Measurements from ENCODE around the gene HIF3A. TPM values are rescaled to one million over a fixed set of nuclear protein-coding genes. Genes with fewer than 3 reads are reported as not detected.
A peak's percentile ranks its signal among the peaks of the same experiment; 100 is the strongest.

The HIF3A gene
- total and polyA plus RNA-seq, 2 donors (not counting 3 experiments of a cell fraction or from before 2014, with no cell fraction given) = 8.1 to 8.5 TPM

GRCh38 chr19:46371371-46371901 is 74.6 kb downstream of the HIF3A start:
- Histone ChIP-seq H3K9me1 (replicated peaks; ENCODE audit: control insufficient read depth, extremely low read depth, insufficient read depth, low read length) (no peaks in the 10 kb centered on the region), H3K4me1 (ENCODE audit: control insufficient read depth, extremely low read depth, insufficient read depth, low read length) (peaks cover 34% of the 10 kb centered on the region), H3K36me3 (ENCODE audit: control insufficient read depth in 2 of 2, extremely low read depth in 1 of 2, insufficient read depth in 2 of 2, low read length in 2 of 2) (peaks cover 8 to 24% of the 10 kb centered on the region in 2 experiments), H4K20me1 (replicated peaks; ENCODE audit: control insufficient read depth, extremely low read depth, insufficient read depth, low read length) (no peaks in the 10 kb centered on the region), H3K27ac (ENCODE audit: insufficient read depth, low read depth, low read length) (peak overlapping the region; percentile 79), H3K9ac (replicated peaks; ENCODE audit: extremely low read depth, insufficient read depth, low read length) (no peak overlapping the region), H3K4me3 (replicated peaks in 1 of 3; ENCODE audit: insufficient read depth in 1 of 3, low read depth in 1 of 3, low read length in 3 of 3) (no peak overlapping the region), H3K79me2 (ENCODE audit: control insufficient read depth, insufficient read depth, low read length) (peaks cover 57% of the 10 kb centered on the region), H3K27me3 (ENCODE audit: control insufficient read depth in 2 of 2, insufficient read depth in 2 of 2, low read length in 2 of 2) (no peaks in the 10 kb centered on the region), H3K4me2 (ENCODE audit: insufficient read depth, low read length) (no peak overlapping the region), H2AFZ (ENCODE audit: low read depth, low read length) (no peak overlapping the region), H3K9me3 (replicated peaks; ENCODE audit: control insufficient read depth, insufficient read depth, low read length) (no peaks in the 10 kb centered on the region)
- peak; percentile 52 for DNase-seq (ENCODE audit: low read depth, low spot score)
- POLR2A ChIA-PET = interaction anchor here (0.5 kb wide), 1 partner anchor 8 kb away, joined by 3 read pairs; no protein-coding TSS in a partner anchor
- dilution Hi-C loops (cut with MboI; ENCODE audit: extremely low pct_ligation_motif_present, low sequenced_read_pairs) = no loop called here
- CTCF ChIA-PET = interaction anchor here (1.1 to 4.5 kb wide), 4 partner anchors 12 to 91 kb away, joined by 3 to 37 read pairs (median 4); no protein-coding TSS in a partner anchor
- no peak for TF ChIP-seq MYC (IDR thresholded peaks at IDR 0.05; ENCODE audit: low read depth, low read length)
- TF ChIP-seq, protein P1, sequence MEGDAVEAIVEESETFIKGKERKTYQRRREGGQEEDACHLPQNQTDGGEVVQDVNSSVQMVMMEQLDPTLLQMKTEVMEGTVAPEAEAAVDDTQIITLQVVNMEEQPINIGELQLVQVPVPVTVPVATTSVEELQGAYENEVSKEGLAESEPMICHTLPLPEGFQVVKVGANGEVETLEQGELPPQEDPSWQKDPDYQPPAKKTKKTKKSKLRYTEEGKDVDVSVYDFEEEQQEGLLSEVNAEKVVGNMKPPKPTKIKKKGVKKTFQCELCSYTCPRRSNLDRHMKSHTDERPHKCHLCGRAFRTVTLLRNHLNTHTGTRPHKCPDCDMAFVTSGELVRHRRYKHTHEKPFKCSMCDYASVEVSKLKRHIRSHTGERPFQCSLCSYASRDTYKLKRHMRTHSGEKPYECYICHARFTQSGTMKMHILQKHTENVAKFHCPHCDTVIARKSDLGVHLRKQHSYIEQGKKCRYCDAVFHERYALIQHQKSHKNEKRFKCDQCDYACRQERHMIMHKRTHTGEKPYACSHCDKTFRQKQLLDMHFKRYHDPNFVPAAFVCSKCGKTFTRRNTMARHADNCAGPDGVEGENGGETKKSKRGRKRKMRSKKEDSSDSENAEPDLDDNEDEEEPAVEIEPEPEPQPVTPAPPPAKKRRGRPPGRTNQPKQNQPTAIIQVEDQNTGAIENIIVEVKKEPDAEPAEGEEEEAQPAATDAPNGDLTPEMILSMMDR (IDR thresholded peaks at IDR 0.05; ENCODE audit: extremely low read depth in 1 of 2, insufficient read depth in 1 of 2, low read depth in 1 of 2, low read length in 2 of 2) = peak in 1 of 2 donors; percentile 7
- FAIRE-seq = peak; percentile 47
- no TSS peak for BruUV-seq (replicated peaks)
- intact Hi-C loops (cut with micrococcal nuclease) = no loop called here

- Histone ChIP-seq H3K27ac (ENCODE audit: insufficient read depth, low read depth, low read length) (peak overlapping the region; percentile 79), H3K4me3 (replicated peaks in 1 of 3; ENCODE audit: insufficient read depth in 1 of 3, low read depth in 1 of 3, low read length in 3 of 3) (no peak overlapping the region), H3K79me2 (ENCODE audit: control insufficient read depth, insufficient read depth, low read length) (peaks cover 44% of the 10 kb centered on the region), H2AFZ (ENCODE audit: low read depth, low read length) (no peak overlapping the region), H3K9ac (replicated peaks; ENCODE audit: extremely low read depth, insufficient read depth, low read length) (peak overlapping the region; percentile 16), H3K9me1 (replicated peaks; ENCODE audit: control insufficient read depth, extremely low read depth, insufficient read depth, low read length) (no peaks in the 10 kb centered on the region), H3K4me1 (ENCODE audit: control insufficient read depth, extremely low read depth, insufficient read depth, low read length) (peaks cover 34% of the 10 kb centered on the region), H4K20me1 (replicated peaks; ENCODE audit: control insufficient read depth, extremely low read depth, insufficient read depth, low read length) (no peaks in the 10 kb centered on the region), H3K9me3 (replicated peaks; ENCODE audit: control insufficient read depth, insufficient read depth, low read length) (no peaks in the 10 kb centered on the region), H3K4me2 (ENCODE audit: insufficient read depth, low read length) (no peak overlapping the region), H3K36me3 (ENCODE audit: control insufficient read depth in 2 of 2, extremely low read depth in 1 of 2, insufficient read depth in 2 of 2, low read length in 2 of 2) (peaks cover 13 to 23% of the 10 kb centered on the region in 2 experiments), H3K27me3 (ENCODE audit: control insufficient read depth in 2 of 2, insufficient read depth in 2 of 2, low read length in 2 of 2) (no peaks in the 10 kb centered on the region)
- ChIA-PET CTCF (interaction anchor here (0.9 to 4.5 kb wide), 12 partner anchors 9 to 92 kb away, joined by 3 to 37 read pairs (median 4); partner anchors contain the start of gene PPP5C), POLR2A (no interaction called here)
- FAIRE-seq = peak; percentile 66
- peak; percentile 30 for DNase-seq (ENCODE audit: low read depth, low spot score)
- dilution Hi-C loops (cut with MboI; ENCODE audit: extremely low pct_ligation_motif_present, low sequenced_read_pairs) (no loop called here), intact Hi-C loops (cut with micrococcal nuclease) (loop anchor here (1.0 kb wide), 3 partner anchors 22 to 93 kb away; partner anchors contain the start of gene PPP5C)
- TF ChIP-seq EZH2 (IDR thresholded peaks at IDR 0.05; ENCODE audit: borderline replicate concordance, low read depth, low read length, severe bottlenecking) = no peak
- TF ChIP-seq, protein P1 (IDR thresholded peaks at IDR 0.05; ENCODE audit: extremely low read depth in 1 of 2, insufficient read depth in 1 of 2, low read depth in 1 of 2, low read length in 2 of 2) = peak; percentile 38 to 43
- no TSS peak for BruUV-seq (replicated peaks)
These were observed 76.2 kb downstream of the HIF3A start for GRCh38 chr19:46372901-46373490.
